Measurements from ENCODE around the gene KLF13. TPM values are rescaled to one million over a fixed set of nuclear protein-coding genes. Genes with fewer than 3 reads are reported as not detected.

The KLF13 gene
- total RNA-seq, 1 donor from 2014 or later: 31.0 TPM

DNA sequence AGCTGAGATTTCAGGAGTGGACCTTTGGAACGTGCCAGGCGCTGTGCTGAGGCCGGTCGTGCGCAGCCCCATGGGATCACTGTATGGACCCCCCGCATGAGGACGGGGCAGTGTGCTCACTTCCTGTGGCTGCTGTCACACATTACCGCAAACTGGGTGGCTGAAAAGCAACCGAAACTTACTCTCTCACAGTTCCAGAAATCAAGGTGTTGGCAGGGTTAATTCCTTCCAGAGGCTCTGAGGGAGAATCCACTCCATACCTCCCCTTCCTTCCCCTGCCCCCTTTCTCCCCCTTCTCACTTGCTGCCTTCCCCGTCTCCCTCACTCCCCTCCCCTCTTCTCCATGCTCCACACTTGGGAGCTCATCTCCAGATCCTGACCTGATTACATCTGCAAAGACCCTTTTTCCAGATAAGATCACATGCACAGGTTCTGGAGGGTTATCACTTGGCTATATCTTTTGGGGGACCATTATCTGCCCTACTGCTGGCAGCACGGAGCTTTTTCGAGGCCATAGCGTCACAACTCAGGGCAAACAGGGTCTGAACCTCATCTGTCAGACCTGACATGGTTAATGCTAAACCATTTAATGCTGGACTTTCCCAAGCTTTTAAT, 41.2 kb downstream of the KLF13 start:
- H2AFZ ChIP-seq (ENCODE audit: low read depth, low read length): no peak overlapping the region
- no peak overlapping the region for H3K4me2 ChIP-seq (ENCODE audit: low read length)
- no peak overlapping the region for H3K9ac ChIP-seq (ENCODE audit: low read length)
- DNase-seq (ENCODE audit: low read depth) (no peak), FAIRE-seq (no peak)
- no peaks in the 10 kb centered on the region for H3K36me3 ChIP-seq (ENCODE audit: insufficient read depth, low read length)
- H3K79me2 ChIP-seq (ENCODE audit: insufficient read depth, low read length): peaks cover 70% of the 10 kb centered on the region
- peaks cover 88% of the 10 kb centered on the region for H4K20me1 ChIP-seq (ENCODE audit: insufficient read depth, low read length)
- no peak overlapping the region for H3K27ac ChIP-seq (ENCODE audit: low read depth, low read length)
- no peak overlapping the region for H3K4me3 ChIP-seq (ENCODE audit: insufficient read depth, low read depth, low read length)
- TF ChIP-seq, protein P1, sequence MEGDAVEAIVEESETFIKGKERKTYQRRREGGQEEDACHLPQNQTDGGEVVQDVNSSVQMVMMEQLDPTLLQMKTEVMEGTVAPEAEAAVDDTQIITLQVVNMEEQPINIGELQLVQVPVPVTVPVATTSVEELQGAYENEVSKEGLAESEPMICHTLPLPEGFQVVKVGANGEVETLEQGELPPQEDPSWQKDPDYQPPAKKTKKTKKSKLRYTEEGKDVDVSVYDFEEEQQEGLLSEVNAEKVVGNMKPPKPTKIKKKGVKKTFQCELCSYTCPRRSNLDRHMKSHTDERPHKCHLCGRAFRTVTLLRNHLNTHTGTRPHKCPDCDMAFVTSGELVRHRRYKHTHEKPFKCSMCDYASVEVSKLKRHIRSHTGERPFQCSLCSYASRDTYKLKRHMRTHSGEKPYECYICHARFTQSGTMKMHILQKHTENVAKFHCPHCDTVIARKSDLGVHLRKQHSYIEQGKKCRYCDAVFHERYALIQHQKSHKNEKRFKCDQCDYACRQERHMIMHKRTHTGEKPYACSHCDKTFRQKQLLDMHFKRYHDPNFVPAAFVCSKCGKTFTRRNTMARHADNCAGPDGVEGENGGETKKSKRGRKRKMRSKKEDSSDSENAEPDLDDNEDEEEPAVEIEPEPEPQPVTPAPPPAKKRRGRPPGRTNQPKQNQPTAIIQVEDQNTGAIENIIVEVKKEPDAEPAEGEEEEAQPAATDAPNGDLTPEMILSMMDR (IDR thresholded peaks at IDR 0.05; ENCODE audit: insufficient read depth, low read depth, low read length): no peak
- no peak for TF ChIP-seq EZH2 (IDR thresholded peaks at IDR 0.05; ENCODE audit: insufficient read depth, low read length)
- H3K27me3 Mint-ChIP-seq (ENCODE audit: low read depth, unreplicated experiment): no peaks in the 10 kb centered on the region
- H3K4me3 Mint-ChIP-seq (ENCODE audit: unreplicated experiment): no peak overlapping the region
- no peaks in the 10 kb centered on the region for H3K9me3 Mint-ChIP-seq (ENCODE audit: unreplicated experiment)
- H3K4me1 ChIP-seq (ENCODE audit: insufficient read depth, low read length): peaks cover 12% of the 10 kb centered on the region
- H3K27ac Mint-ChIP-seq (ENCODE audit: unreplicated experiment): no peak overlapping the region
- H3K27me3 ChIP-seq (ENCODE audit: insufficient read depth, low read length): no peaks in the 10 kb centered on the region
- H3K4me1 Mint-ChIP-seq (ENCODE audit: low read depth, unreplicated experiment): peaks cover 21% of the 10 kb centered on the region
- peaks cover 13% of the 10 kb centered on the region for H3K36me3 Mint-ChIP-seq (ENCODE audit: low read depth, unreplicated experiment)
- H3K9me3 ChIP-seq (ENCODE audit: insufficient read depth, low read depth, low read length): no peaks in the 10 kb centered on the region

DNA sequence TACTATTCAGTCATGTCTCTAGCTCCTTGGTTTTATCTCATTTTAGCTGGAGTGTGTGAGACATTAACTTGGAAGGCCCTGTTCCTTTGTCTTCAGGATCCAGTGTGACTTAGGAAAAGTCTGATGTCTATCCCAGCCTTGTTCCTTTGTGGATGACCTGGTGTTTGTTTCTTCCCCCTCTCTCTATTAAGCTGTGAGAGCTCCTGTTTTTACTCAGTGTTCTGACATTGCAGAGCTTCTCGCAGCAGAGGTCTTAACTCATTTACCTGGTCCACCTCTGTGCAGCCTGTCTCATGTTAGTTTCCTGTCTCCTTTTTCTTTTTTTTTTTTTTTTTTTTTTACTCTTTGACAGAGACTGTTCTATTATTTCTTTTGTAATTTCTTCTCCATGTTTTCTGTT, 43.1 kb downstream of the KLF13 start:
- no peak for DNase-seq (ENCODE audit: low read depth)
- no peaks in the 10 kb centered on the region for H3K27me3 ChIP-seq (ENCODE audit: insufficient read depth, low read length)
- peaks cover 13% of the 10 kb centered on the region for H3K4me1 ChIP-seq (ENCODE audit: insufficient read depth, low read length)
- no peak overlapping the region for H3K4me2 ChIP-seq (ENCODE audit: low read length)
- no peak overlapping the region for H3K27ac ChIP-seq (ENCODE audit: low read depth, low read length)
- Mint-ChIP-seq H3K27me3 (ENCODE audit: low read depth, unreplicated experiment) (no peaks in the 10 kb centered on the region), H3K9me3 (ENCODE audit: unreplicated experiment) (no peaks in the 10 kb centered on the region), H3K4me3 (ENCODE audit: unreplicated experiment) (no peak overlapping the region), H3K4me1 (ENCODE audit: low read depth, unreplicated experiment) (peaks cover 28% of the 10 kb centered on the region), H3K36me3 (ENCODE audit: low read depth, unreplicated experiment) (peaks cover 17% of the 10 kb centered on the region), H3K27ac (ENCODE audit: unreplicated experiment) (no peak overlapping the region)
- no peak overlapping the region for H3K4me3 ChIP-seq (ENCODE audit: insufficient read depth, low read depth, low read length)
- H3K9ac ChIP-seq (ENCODE audit: low read length): no peak overlapping the region
- no peak overlapping the region for H2AFZ ChIP-seq (ENCODE audit: low read depth, low read length)
- no peak for FAIRE-seq
- peaks cover 53% of the 10 kb centered on the region for H3K79me2 ChIP-seq (ENCODE audit: insufficient read depth, low read length)
- H4K20me1 ChIP-seq (ENCODE audit: insufficient read depth, low read length): peaks cover 87% of the 10 kb centered on the region
- H3K9me3 ChIP-seq (ENCODE audit: insufficient read depth, low read depth, low read length): no peaks in the 10 kb centered on the region
- TF ChIP-seq, protein P1 (IDR thresholded peaks at IDR 0.05; ENCODE audit: insufficient read depth, low read depth, low read length): no peak
- TF ChIP-seq EZH2 (IDR thresholded peaks at IDR 0.05; ENCODE audit: insufficient read depth, low read length): no peak
- no peaks in the 10 kb centered on the region for H3K36me3 ChIP-seq (ENCODE audit: insufficient read depth, low read length)

DNA sequence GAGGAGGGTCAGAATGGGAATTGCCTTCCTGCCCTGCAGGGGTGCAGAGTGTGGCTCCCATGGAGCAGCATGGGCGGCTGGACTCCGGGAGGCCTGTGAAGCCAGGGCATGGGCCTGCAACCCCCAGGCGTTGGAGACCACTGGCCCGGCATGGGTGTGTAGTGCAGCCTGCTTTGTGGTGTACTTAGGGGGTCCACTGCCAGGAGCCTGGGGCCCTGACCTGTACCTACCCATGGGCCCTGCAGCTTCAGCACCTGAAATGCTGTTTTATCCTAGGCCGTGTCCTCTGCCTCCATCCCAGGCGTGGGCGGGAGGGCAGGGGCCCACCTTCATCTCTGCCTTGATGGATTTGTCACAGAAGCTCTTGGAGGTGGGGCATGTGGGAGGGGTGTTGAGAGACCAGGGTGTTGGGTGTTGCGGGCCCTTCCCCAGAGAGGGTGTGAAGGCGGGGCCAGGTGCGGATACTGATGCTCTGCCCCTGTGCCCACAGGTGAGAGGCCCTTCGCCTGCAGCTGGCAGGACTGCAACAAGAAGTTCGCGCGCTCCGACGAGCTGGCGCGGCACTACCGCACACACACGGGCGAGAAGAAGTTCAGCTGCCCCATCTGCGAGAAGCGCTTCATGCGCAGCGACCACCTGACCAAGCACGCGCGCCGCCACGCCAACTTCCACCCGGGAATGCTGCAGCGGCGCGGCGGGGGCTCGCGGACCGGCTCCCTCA, 45.0 kb downstream of the KLF13 start:
- Mint-ChIP-seq H3K9me3 (ENCODE audit: unreplicated experiment) (no peaks in the 10 kb centered on the region), H3K36me3 (ENCODE audit: low read depth, unreplicated experiment) (peaks cover 22% of the 10 kb centered on the region), H3K4me3 (ENCODE audit: unreplicated experiment) (no peak overlapping the region), H3K27me3 (ENCODE audit: low read depth, unreplicated experiment) (no peaks in the 10 kb centered on the region), H3K27ac (ENCODE audit: unreplicated experiment) (no peak overlapping the region), H3K4me1 (ENCODE audit: low read depth, unreplicated experiment) (peaks cover 24% of the 10 kb centered on the region)
- Histone ChIP-seq H3K36me3 (ENCODE audit: insufficient read depth, low read length) (no peaks in the 10 kb centered on the region), H3K9ac (ENCODE audit: low read length) (no peak overlapping the region), H3K9me3 (ENCODE audit: insufficient read depth, low read depth, low read length) (no peaks in the 10 kb centered on the region), H3K27ac (ENCODE audit: low read depth, low read length) (no peak overlapping the region), H3K4me1 (ENCODE audit: insufficient read depth, low read length) (peaks cover 6% of the 10 kb centered on the region), H3K27me3 (ENCODE audit: insufficient read depth, low read length) (no peaks in the 10 kb centered on the region), H3K4me3 (ENCODE audit: insufficient read depth, low read depth, low read length) (no peak overlapping the region), H2AFZ (ENCODE audit: low read depth, low read length) (no peak overlapping the region), H4K20me1 (ENCODE audit: insufficient read depth, low read length) (peaks cover 92% of the 10 kb centered on the region), H3K79me2 (ENCODE audit: insufficient read depth, low read length) (peaks cover 41% of the 10 kb centered on the region), H3K4me2 (ENCODE audit: low read length) (no peak overlapping the region)
- no peak for TF ChIP-seq EZH2 (IDR thresholded peaks at IDR 0.05; ENCODE audit: insufficient read depth, low read length)
- TF ChIP-seq, protein P1 (IDR thresholded peaks at IDR 0.05; ENCODE audit: insufficient read depth, low read depth, low read length): no peak
- DNase-seq (ENCODE audit: low read depth) (no peak), FAIRE-seq (no peak)

Measured in astrocyte (in vitro differentiated cells and primary cell).